SU-DHL-6 (cell line): ENCODE results near the gene FANCI.

ENCODE experiments used
- H2AFZ ChIP-seq: fragments of 200-600 bp; sonication (generic); 2 replicates; pipeline ENCODE4 v1.6.1; 2014; ENCODE audit warnings: low read depth, mild to moderate bottlenecking, moderate library complexity, mixed read lengths, antibody characterized with exemption, low read length; ENCODE audit not compliant: severe bottlenecking
- H3F3A ChIP-seq: fragments of 200-600 bp; shearing (Covaris generic); 2 replicates; pipeline ENCODE4 v1.6.0; 2016; ENCODE audit warnings: antibody characterized with exemption, mild to moderate bottlenecking; ENCODE audit not compliant: insufficient read depth
- H3K27ac ChIP-seq: fragments of 200-600 bp; sonication (generic); 2 replicates; pipeline ENCODE4 v1.5.1; 2016; ENCODE audit warnings: low read depth, mild to moderate bottlenecking, low read length, moderate library complexity, mixed read lengths
- H3K27me3 ChIP-seq: fragments of 200-600 bp; sonication (generic), shearing (Covaris generic); 2 replicates; pipeline ENCODE4 v1.6.0; 2014; ENCODE audit warnings: mild to moderate bottlenecking, low read length
- H3K36me3 ChIP-seq: fragments of 200-600 bp; sonication (generic); 2 replicates; pipeline ENCODE4 v1.6.1; 2014; ENCODE audit warnings: mild to moderate bottlenecking, low read length, mixed read lengths
- H3K4me2 ChIP-seq: fragments of 300-600, 200-600 bp; shearing (Covaris generic), sonication (generic); 2 replicates; pipeline ENCODE4 v1.6.0; 2014; ENCODE audit warnings: low read length, low read depth, mild to moderate bottlenecking; ENCODE audit not compliant: poor library complexity, severe bottlenecking
- H3K4me3 ChIP-seq: fragments of 200-600 bp; sonication (generic); 2 replicates; pipeline ENCODE4 v1.5.1; 2014; ENCODE audit warnings: antibody characterized with exemption, low read length, mild to moderate bottlenecking, mixed read lengths; ENCODE audit not compliant: insufficient read depth, poor library complexity, severe bottlenecking
- H3K79me2 ChIP-seq: fragments of 200-600 bp; sonication (generic); 2 replicates; pipeline ENCODE4 v1.6.1; 2014; ENCODE audit warnings: mild to moderate bottlenecking, low read length, moderate library complexity; ENCODE audit not compliant: insufficient read depth
- H3K9ac ChIP-seq: fragments of 200-600 bp; sonication (generic); 2 replicates; pipeline ENCODE4 v1.7.0; 2014; ENCODE audit warnings: mild to moderate bottlenecking, low read length
- H3K9me2 ChIP-seq: fragments of 200-600 bp; sonication (generic); replicated peaks from 2 replicates; pipeline ENCODE4 v1.6.1; 2014; ENCODE audit warnings: low read length; ENCODE audit not compliant: insufficient read depth
- H3K9me3 ChIP-seq: fragments of 200-600 bp; sonication (generic); 2 replicates; pipeline ENCODE4 v1.6.1; 2014; ENCODE audit warnings: low read length, mixed read lengths; ENCODE audit not compliant: insufficient read depth
- H4K20me1 ChIP-seq: fragments of 200-600 bp; sonication (generic); 2 replicates; pipeline ENCODE4 v1.6.1; 2014; ENCODE audit warnings: low read depth, mild to moderate bottlenecking, antibody characterized with exemption, low read length, moderate library complexity, mixed read lengths
- EZH2phosphoT487 ChIP-seq: fragments of 200-600 bp; sonication (generic), shearing (Covaris generic); conservative IDR thresholded peaks from 2 replicates; pipeline ENCODE4 v1.6.1; 2018; ENCODE audit warnings: mild to moderate bottlenecking, antibody characterized with exemption, low read length, moderate library complexity, mixed read lengths
- TF ChIP-seq, protein P1 (sequence below): fragments of 200-600 bp; sonication (generic); IDR thresholded peaks from one replicate; pipeline ENCODE4 v1.5.1; 2017; ENCODE audit warnings: antibody characterized with exemption, mild to moderate bottlenecking, low read length, moderate library complexity; ENCODE audit not compliant: insufficient read depth, poor library complexity, severe bottlenecking

FANCI gene

DNA sequence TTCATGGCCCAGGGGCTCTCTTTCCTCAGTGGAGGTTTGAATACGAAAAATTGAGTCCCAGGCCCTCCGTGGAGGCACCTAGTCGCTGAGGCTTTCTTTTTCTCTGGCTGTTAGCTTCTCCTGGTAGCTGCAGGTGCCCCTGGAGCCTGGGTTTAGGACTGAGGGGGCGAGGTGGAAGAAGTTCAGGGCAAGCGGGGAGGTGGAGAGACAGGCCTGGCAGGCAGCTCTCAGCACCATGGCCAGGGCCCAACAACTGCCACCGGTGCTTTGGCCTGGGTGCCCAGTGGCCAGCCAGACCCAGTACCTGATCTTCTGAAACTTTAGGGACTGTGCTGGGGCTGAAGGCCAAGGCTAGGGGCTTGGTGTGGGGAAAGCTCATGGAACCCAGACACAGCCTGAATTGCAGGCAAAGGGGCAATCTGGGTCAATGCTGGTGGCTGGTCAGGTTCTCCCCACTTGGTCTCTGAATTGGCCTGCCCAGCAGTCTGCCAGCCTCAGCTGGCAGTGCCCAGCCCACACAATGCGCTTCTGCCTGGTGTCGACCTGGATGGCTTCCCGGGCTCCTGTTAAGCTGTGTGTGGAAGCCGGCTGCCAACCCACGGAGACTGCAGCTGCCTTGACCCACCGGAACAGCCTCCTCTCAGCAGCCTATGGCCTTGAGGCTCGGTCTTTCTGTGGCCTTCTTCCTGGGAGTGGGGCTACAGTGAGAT is 121.1 kb downstream of the FANCI start:
- H3K4me2 ChIP-seq: no peak overlapping the region
- H3K4me3 ChIP-seq: no peak overlapping the region

DNA sequence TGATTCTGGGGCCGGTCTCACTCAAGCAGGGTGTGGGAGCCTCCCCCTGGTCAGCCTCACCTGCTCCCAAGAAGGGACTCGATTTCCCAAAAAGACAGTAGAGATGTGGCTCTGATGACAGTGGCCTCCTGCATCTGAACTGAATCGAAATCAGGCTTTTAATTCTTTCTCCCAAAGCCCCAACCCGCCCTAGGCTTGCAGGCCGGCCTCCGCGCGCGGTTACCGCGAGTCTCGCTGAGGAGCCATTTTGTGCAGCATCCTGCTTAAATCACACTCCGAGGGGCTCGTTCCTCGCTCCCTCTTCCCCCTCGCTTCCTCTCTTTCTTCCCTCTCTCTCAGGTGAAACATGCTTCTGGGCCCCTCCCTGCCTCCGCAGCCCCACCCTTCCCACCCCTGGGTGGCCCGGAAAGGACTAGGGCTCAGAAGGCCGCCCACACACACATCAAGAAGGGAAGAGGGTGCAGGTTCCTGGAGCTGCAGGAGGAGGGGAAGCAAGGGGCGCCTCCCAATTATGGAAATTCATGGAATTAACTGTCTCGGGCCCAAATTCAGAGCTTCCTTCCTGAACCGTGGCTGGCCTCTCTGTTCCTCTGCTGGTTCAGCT is 121.8 kb downstream of the FANCI start:
- Histone ChIP-seq H2AFZ (no peak overlapping the region), H3K4me2 (no peak overlapping the region), H3K9me3 (no peaks in the 10 kb centered on the region)

More for the DNA sequence above, 121.1 kb downstream of the FANCI start:
- no peaks in the 10 kb centered on the region for H3K79me2 ChIP-seq
- no peaks in the 10 kb centered on the region for H3K27me3 ChIP-seq
- no peaks in the 10 kb centered on the region for H3K9me2 ChIP-seq
- H3K9ac ChIP-seq: no peak overlapping the region
- no peak overlapping the region for H2AFZ ChIP-seq
- H3K27ac ChIP-seq: no peak overlapping the region
- no peaks in the 10 kb centered on the region for H3F3A ChIP-seq
- H3K9me3 ChIP-seq: no peaks in the 10 kb centered on the region
- no peaks in the 10 kb centered on the region for H3K36me3 ChIP-seq
- H4K20me1 ChIP-seq: no peaks in the 10 kb centered on the region
- TF ChIP-seq, protein P1, sequence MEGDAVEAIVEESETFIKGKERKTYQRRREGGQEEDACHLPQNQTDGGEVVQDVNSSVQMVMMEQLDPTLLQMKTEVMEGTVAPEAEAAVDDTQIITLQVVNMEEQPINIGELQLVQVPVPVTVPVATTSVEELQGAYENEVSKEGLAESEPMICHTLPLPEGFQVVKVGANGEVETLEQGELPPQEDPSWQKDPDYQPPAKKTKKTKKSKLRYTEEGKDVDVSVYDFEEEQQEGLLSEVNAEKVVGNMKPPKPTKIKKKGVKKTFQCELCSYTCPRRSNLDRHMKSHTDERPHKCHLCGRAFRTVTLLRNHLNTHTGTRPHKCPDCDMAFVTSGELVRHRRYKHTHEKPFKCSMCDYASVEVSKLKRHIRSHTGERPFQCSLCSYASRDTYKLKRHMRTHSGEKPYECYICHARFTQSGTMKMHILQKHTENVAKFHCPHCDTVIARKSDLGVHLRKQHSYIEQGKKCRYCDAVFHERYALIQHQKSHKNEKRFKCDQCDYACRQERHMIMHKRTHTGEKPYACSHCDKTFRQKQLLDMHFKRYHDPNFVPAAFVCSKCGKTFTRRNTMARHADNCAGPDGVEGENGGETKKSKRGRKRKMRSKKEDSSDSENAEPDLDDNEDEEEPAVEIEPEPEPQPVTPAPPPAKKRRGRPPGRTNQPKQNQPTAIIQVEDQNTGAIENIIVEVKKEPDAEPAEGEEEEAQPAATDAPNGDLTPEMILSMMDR: no peak
- TF ChIP-seq EZH2phosphoT487: no peak

More for the DNA sequence above, 121.8 kb downstream of the FANCI start:
- Histone ChIP-seq H3F3A (no peaks in the 10 kb centered on the region), H3K9ac (no peak overlapping the region), H4K20me1 (no peaks in the 10 kb centered on the region), H3K27me3 (no peaks in the 10 kb centered on the region), H3K79me2 (no peaks in the 10 kb centered on the region), H3K4me3 (no peak overlapping the region), H3K27ac (no peak overlapping the region), H3K9me2 (no peaks in the 10 kb centered on the region), H3K36me3 (no peaks in the 10 kb centered on the region)
- TF ChIP-seq EZH2phosphoT487: no peak
- TF ChIP-seq, protein P1: no peak
